HepG2 (cell line): ENCODE measurements around the gene USP9Y. TPM values are rescaled to one million over a fixed set of nuclear protein-coding genes. Genes with fewer than 3 reads are reported as not detected.

Source experiments
- ATAC-seq: fragments of 200-7000 bp; cut with Tn5 transposase; 3 replicates; pipeline ENCODE4 v1.9.1; 2020; ENCODE audit warnings: mild to moderate bottlenecking, moderate library complexity
- BruUV-seq: library from RNA; stranded (reverse); fragments of 400-500 nt; replicated peaks from 2 replicates; lab custom pipeline; 2021; lab: Mats Ljungman, UMichigan
- CTCF ChIA-PET: fragments of 300-600 bp; formaldehyde crosslinking; extraction: SDS; loops from one replicate; lab custom pipeline; 2021; ENCODE audit warnings: low total read pairs, inconsistent platforms, low intra/inter-chr PET ratio; lab: Yijun Ruan, JAX
- POLR2A ChIA-PET: fragments of 350-600 bp; sonication (Branson Sonifier 250); formaldehyde crosslinking; loops from one replicate; lab custom pipeline; 2020; ENCODE audit warnings: antibody characterized with exemption, inconsistent platforms; lab: Yijun Ruan, JAX
- DNase-seq: peaks from one replicate; pipeline ENCODE4 v3.0.0-alpha.2; 2015; ENCODE audit warnings: low spot score
- FAIRE-seq: peaks from 3 replicates; lab custom pipeline; 2011; peaks lifted over from hg19 to GRCh38; lab: Jason Lieb, UNC
- H2AFZ ChIP-seq: one replicate; pipeline ENCODE4 v1.6.1; 2011; ENCODE audit warnings: low read length, inconsistent platforms
- H3K27ac ChIP-seq: fragments of 300-600 bp; 3 replicates; pipeline ENCODE4 v1.8.0; 2011; ENCODE audit warnings: mixed run types, mild to moderate bottlenecking, mixed read lengths, low read length, inconsistent platforms; ENCODE audit not compliant: insufficient read depth; ENCODE audit errors: extremely low read length
- H3K27me3 ChIP-seq, 2 experiments: fragments of 200-600 bp in 1 of 2; 2 replicates in 1 of 2; 3 replicates in 1 of 2; pipeline versions ENCODE4 v1.6.0 to v1.8.0; 2011; ENCODE audit warnings: low read length in 2 of 2, mild to moderate bottlenecking in 2 of 2, moderate library complexity in 2 of 2, inconsistent platforms in 1 of 2; ENCODE audit not compliant: insufficient read depth in 2 of 2, control insufficient read depth in 1 of 2
- H3K36me3 ChIP-seq, 2 experiments: fragments of 200-600 bp in 1 of 2; replicated peaks in 1 of 2; 2 replicates in 1 of 2; 3 replicates in 1 of 2; pipeline versions ENCODE4 v1.5.1 to v1.8.0; 2011; ENCODE audit warnings: low read length in 2 of 2, inconsistent platforms in 1 of 2; ENCODE audit not compliant: insufficient read depth in 2 of 2, control insufficient read depth in 1 of 2
- H3K4me1 ChIP-seq: 2 replicates; pipeline ENCODE4 v1.5.1; 2012; ENCODE audit warnings: low read length, inconsistent platforms; ENCODE audit not compliant: insufficient read depth
- H3K4me2 ChIP-seq: 2 replicates; pipeline ENCODE4 v1.6.0; 2011; ENCODE audit warnings: low read depth, low read length, inconsistent platforms
- H3K4me3 ChIP-seq, 3 experiments: fragments of 200-600 bp in 1 of 3; sonication (generic), shearing (Covaris generic) in 1 of 3; replicated peaks in 1 of 3; 2 replicates each; pipeline ENCODE4 v1.5.1; 2011 to 2016; ENCODE audit warnings: low read length in 3 of 3, inconsistent platforms in 2 of 3, low read depth in 2 of 3, mild to moderate bottlenecking in 2 of 3, control low read depth in 1 of 3, mixed read lengths in 1 of 3; ENCODE audit not compliant: insufficient read depth in 1 of 3
- H3K79me2 ChIP-seq: one replicate; pipeline ENCODE4 v1.6.1; 2011; ENCODE audit warnings: low read length, inconsistent platforms; ENCODE audit not compliant: insufficient read depth
- H3K9ac ChIP-seq: 2 replicates; pipeline ENCODE4 v1.6.0; 2011; ENCODE audit warnings: mild to moderate bottlenecking, low read depth, low read length, inconsistent platforms; ENCODE audit not compliant: insufficient read depth
- H3K9me3 ChIP-seq: 2 replicates; pipeline ENCODE4 v1.5.1; 2012; ENCODE audit warnings: mild to moderate bottlenecking, low read length
- H4K20me1 ChIP-seq: 2 replicates; pipeline ENCODE4 v1.6.0; 2011; ENCODE audit warnings: inconsistent platforms, mild to moderate bottlenecking, low read length, moderate library complexity; ENCODE audit not compliant: insufficient read depth
- ERF ChIP-seq: IDR thresholded peaks from 2 replicates; pipeline ENCODE4 v1.6.1; 2018; ENCODE audit warnings: missing biosample characterization, missing genetic modification reagents
- GABPB1 ChIP-seq: IDR thresholded peaks from 2 replicates; pipeline ENCODE4 v1.6.1; 2016; ENCODE audit warnings: mild to moderate bottlenecking, missing genetic modification reagents, moderate library complexity, missing compliant biosample characterization
- HOXA7 ChIP-seq: sonication (generic); formaldehyde crosslinking; IDR thresholded peaks from 2 replicates; pipeline ENCODE4 v1.8.1; 2022; ENCODE audit warnings: mild to moderate bottlenecking, missing genetic modification reagents, moderate library complexity
- KLF6 ChIP-seq: IDR thresholded peaks from 2 replicates; pipeline ENCODE4 v1.8.0; 2016; ENCODE audit warnings: missing biosample characterization, missing genetic modification reagents
- RFXAP ChIP-seq: sonication (generic); formaldehyde crosslinking; IDR thresholded peaks from 2 replicates; pipeline ENCODE4 v1.4.0; 2020; ENCODE audit warnings: missing genetic modification reagents, borderline replicate concordance
- SRSF1 ChIP-seq: fragments of 200-400 bp; formaldehyde crosslinking; optimal IDR thresholded peaks from 2 replicates; pipeline ENCODE3; 2017; ENCODE audit warnings: mild to moderate bottlenecking, low read depth, low read length, moderate library complexity
- SSRP1 ChIP-seq: IDR thresholded peaks from 2 replicates; pipeline ENCODE4 v1.6.1; 2016; ENCODE audit warnings: control low read depth
- ZBTB7B ChIP-seq: sonication (generic); formaldehyde crosslinking; IDR thresholded peaks from 2 replicates; pipeline ENCODE4 v1.4.0; 2020; ENCODE audit warnings: missing genetic modification reagents
- ZNF280D ChIP-seq: sonication (generic); formaldehyde crosslinking; IDR thresholded peaks from 2 replicates; pipeline ENCODE4 v1.5.1; 2020; ENCODE audit warnings: mild to moderate bottlenecking, missing genetic modification reagents
- ZNF282 ChIP-seq: fragments of 450-650 bp; IDR thresholded peaks from 2 replicates; pipeline ENCODE4 v1.6.1; 2018; ENCODE audit not compliant: partially characterized antibody
- ZNF317 ChIP-seq: sonication (generic); formaldehyde crosslinking; IDR thresholded peaks from 2 replicates; pipeline ENCODE4 v1.5.0; 2020; ENCODE audit warnings: mild to moderate bottlenecking, missing genetic modification reagents
- ZNF33B ChIP-seq: sonication (generic); formaldehyde crosslinking; IDR thresholded peaks from 2 replicates; pipeline ENCODE4 v1.5.1; 2020; ENCODE audit warnings: mild to moderate bottlenecking, missing genetic modification reagents
- ZNF430 ChIP-seq: sonication (generic); formaldehyde crosslinking; IDR thresholded peaks from 2 replicates; pipeline ENCODE4 v1.9.0; 2021; ENCODE audit warnings: mild to moderate bottlenecking, missing genetic modification reagents
- ZNF572 ChIP-seq: sonication (generic); formaldehyde crosslinking; IDR thresholded peaks from 2 replicates; pipeline ENCODE4 v1.5.1; 2020; ENCODE audit warnings: mild to moderate bottlenecking, missing genetic modification reagents
- ZNF777 ChIP-seq: sonication (generic); formaldehyde crosslinking; IDR thresholded peaks from 2 replicates; pipeline ENCODE4 v1.4.0; 2020; ENCODE audit warnings: missing genetic modification reagents
- WGBS: methylation state at CpG from one replicate; pipeline ENCODE4 v1.1.6; 2017; ENCODE audit warnings: low lambda C conversion rate; 5-methylcytosine and 5-hydroxymethylcytosine counted together
- in situ Hi-C: cut with HindIII; loops from 2 replicates; pipeline ENCODE4 v1.10.0; 2017; ENCODE audit warnings: low pct_unique_long_range_greater_than_20kb; ENCODE audit not compliant: extremely low pct_ligation_motif_present
- intact Hi-C: fragments of 100-400 bp; cut with micrococcal nuclease; formaldehyde crosslinking; loops from one replicate; pipeline ENCODE4 v1.10.0; 2022; ENCODE audit not compliant: unreplicated experiment
- polyA plus RNA-seq, 8 experiments: library from polyadenylated mRNA; depleted of rRNA in 3 of 8; stranded (reverse) in 7 of 8; unstranded in 1 of 8; fragments of >200 nt; fragmentation: Illumina TruSeq in 4 of 8; extraction: Trizol in 4 of 8; gene quantifications; 2 replicates each; pipeline versions ENCODE4 v1.2.1 to v1.2.3, GENCODE V29; 2011 to 2016; ENCODE audit warnings: low read depth in 4 of 8, missing spikeins in 1 of 8, mixed read lengths in 1 of 8; ENCODE audit not compliant: insufficient read depth in 1 of 8
- total RNA-seq, 5 experiments: library from RNA; depleted of rRNA; stranded (reverse); fragments of >200 nt; fragmentation: Illumina TruSeq; extraction: Trizol; gene quantifications; 2 replicates each; pipeline ENCODE4 v1.2.3, GENCODE V29; 2016; ENCODE audit warnings: low read depth in 1 of 5
- TF ChIP-seq, protein P1 (sequence below): IDR thresholded peaks from 2 replicates; pipeline ENCODE4 v1.6.1; 2016; ENCODE audit warnings: low read depth, control low read depth
- TF ChIP-seq, protein P2 (sequence below): sonication (generic); formaldehyde crosslinking; conservative IDR thresholded peaks from 2 replicates; pipeline ENCODE4 v1.8.0; 2022; ENCODE audit warnings: missing genetic modification reagents

Gene USP9Y
- total and polyA plus RNA-seq, 2 of the 13 experiments (the other 11 are each of a cell fraction or from before 2014, with no cell fraction given): 14.6 to 41.9 TPM

DNA sequence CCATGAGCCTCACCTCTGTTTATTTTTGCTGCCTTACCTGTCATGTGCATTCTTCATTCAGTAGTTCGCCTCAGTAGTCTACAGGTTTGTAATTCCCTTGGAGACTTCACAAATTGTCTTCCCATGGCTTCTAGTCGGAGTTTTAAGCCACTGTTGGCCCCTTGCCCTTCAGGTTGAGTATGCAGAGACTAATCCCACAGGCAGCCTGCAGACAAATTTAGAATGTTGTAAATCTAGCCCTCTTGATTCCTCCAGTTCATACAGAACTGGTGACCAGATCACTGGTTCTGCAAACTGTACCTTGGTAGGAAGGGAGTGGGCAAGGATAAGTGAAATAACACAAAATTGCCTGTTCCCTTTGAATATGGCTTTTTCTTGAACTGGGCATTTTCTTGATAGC lies 33.0 kb downstream of the USP9Y start:
- no peak overlapping the region for H3K27ac ChIP-seq
- no peak overlapping the region for H3K4me2 ChIP-seq
- ChIA-PET CTCF (no interaction called here), POLR2A (no interaction called here)
- no peaks in the 10 kb centered on the region for H3K36me3 ChIP-seq
- 100% methylated on average over 2 of the region's 2 CpGs for WGBS
- H3K9ac ChIP-seq: no peak overlapping the region
- intact Hi-C loops: no loop called here
- TF ChIP-seq ZNF430 (no peak), ZBTB7B (CRISPR knock-in tag) (no peak), KLF6 (CRISPR knock-in tag) (no peak), ZNF282 (no peak), GABPB1 (CRISPR knock-in tag) (no peak), RFXAP (CRISPR knock-in tag) (no peak), ZNF280D (CRISPR knock-in tag) (no peak), SRSF1 (no peak), ZNF777 (no peak), ZNF317 (CRISPR knock-in tag) (no peak), ZNF33B (CRISPR knock-in tag) (no peak), ERF (CRISPR knock-in tag) (no peak), HOXA7 (CRISPR knock-in tag) (no peak), ZNF572 (CRISPR knock-in tag) (no peak), SSRP1 (no peak)
- TF ChIP-seq, protein P1, sequence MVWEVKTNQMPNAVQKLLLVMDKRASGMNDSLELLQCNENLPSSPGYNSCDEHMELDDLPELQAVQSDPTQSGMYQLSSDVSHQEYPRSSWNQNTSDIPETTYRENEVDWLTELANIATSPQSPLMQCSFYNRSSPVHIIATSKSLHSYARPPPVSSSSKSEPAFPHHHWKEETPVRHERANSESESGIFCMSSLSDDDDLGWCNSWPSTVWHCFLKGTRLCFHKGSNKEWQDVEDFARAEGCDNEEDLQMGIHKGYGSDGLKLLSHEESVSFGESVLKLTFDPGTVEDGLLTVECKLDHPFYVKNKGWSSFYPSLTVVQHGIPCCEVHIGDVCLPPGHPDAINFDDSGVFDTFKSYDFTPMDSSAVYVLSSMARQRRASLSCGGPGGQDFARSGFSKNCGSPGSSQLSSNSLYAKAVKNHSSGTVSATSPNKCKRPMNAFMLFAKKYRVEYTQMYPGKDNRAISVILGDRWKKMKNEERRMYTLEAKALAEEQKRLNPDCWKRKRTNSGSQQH (CRISPR knock-in tag): no peak
- TF ChIP-seq, protein P2, sequence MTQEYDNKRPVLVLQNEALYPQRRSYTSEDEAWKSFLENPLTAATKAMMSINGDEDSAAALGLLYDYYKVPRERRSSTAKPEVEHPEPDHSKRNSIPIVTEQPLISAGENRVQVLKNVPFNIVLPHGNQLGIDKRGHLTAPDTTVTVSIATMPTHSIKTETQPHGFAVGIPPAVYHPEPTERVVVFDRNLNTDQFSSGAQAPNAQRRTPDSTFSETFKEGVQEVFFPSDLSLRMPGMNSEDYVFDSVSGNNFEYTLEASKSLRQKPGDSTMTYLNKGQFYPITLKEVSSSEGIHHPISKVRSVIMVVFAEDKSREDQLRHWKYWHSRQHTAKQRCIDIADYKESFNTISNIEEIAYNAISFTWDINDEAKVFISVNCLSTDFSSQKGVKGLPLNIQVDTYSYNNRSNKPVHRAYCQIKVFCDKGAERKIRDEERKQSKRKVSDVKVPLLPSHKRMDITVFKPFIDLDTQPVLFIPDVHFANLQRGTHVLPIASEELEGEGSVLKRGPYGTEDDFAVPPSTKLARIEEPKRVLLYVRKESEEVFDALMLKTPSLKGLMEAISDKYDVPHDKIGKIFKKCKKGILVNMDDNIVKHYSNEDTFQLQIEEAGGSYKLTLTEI (CRISPR knock-in tag): no peak
- no peak overlapping the region for H2AFZ ChIP-seq
- no peaks in the 10 kb centered on the region for H3K79me2 ChIP-seq
- BruUV-seq: no TSS peak
- H3K9me3 ChIP-seq: no peaks in the 10 kb centered on the region
- ATAC-seq (no peak), FAIRE-seq (no peak), DNase-seq (no peak)
- no peaks in the 10 kb centered on the region for H3K27me3 ChIP-seq
- H3K4me1 ChIP-seq: no peaks in the 10 kb centered on the region
- H4K20me1 ChIP-seq: no peaks in the 10 kb centered on the region
- in situ Hi-C loops: no loop called here
- no peak overlapping the region for H3K4me3 ChIP-seq
